A549 treated with AZD2906 at 1 μM for 4 hours (cell line): ENCODE results near the gene ANKRD31. TPM values are rescaled to one million over a fixed set of nuclear protein-coding genes. Genes with fewer than 3 reads are reported as not detected.

Experiments used
- total RNA-seq: library from RNA; stranded (reverse); fragments of 200-300 nt; extraction: Qiagen RNA extraction; gene quantifications from 5 replicates; pipeline ENCODE4 v1.2.3, GENCODE V29; 2022

ANKRD31 gene, protein sequence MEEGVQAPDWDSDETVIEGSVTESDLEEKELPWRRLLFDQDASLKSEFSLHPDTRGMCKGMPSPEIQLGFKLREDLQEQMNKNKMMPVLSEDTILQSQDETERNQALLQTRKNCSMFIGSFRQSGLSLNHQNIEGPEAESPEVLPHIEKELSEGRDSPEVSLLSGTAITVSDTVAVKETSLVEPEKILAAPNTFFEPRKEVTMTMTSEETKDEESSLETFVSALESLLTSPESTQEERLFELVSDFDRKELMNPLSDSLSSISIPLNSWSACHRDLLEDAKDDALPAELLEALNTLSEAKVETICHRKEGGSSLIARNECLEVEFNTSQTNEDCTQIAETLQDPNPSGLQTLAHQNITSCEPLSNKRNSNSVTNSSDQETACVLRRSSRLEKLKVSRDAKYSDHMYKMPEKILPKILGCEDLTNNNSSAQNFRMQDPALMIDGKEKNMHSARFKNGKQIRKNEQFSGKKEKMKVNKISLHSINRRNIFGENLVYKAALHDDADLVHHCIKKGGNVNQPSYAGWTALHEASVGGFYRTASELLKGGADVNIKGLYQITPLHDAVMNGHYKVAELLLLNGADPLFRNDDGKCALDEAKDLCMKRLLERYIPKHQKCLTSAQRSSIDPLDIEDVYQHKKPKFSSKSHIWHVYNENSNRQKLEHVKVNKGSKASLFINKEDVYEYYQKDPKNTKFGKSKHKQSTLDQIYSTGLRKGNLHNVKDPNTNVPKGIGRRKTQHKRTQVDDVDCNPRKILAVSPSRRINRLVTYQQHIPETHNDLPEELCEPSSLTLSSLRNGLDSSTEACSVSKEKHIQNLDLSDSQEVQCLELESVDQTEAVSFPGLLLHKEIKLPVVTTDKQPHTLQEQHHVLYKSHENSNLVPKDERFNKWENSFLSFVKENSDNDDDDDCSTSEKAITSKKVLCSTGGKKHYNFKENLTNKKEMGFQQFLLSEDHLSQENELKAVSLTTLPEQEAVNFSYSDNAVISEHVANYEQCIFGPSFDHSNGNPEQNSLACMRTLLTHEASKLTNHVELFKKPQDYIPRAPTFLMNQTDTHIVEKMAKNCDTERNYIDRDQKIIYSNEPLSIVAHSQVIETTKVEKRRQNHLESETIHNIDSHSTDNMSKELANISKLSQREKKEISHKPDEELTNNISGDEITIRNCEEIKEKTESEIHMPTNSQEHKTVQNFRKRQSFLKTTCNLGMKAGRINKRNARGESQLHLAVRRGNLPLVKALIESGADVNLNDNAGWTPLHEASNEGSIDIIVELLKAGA (N-terminal part only)
- 0.03 to 0.07 TPM (median 0.06 TPM) in 5 replicates for total RNA-seq

DNA sequence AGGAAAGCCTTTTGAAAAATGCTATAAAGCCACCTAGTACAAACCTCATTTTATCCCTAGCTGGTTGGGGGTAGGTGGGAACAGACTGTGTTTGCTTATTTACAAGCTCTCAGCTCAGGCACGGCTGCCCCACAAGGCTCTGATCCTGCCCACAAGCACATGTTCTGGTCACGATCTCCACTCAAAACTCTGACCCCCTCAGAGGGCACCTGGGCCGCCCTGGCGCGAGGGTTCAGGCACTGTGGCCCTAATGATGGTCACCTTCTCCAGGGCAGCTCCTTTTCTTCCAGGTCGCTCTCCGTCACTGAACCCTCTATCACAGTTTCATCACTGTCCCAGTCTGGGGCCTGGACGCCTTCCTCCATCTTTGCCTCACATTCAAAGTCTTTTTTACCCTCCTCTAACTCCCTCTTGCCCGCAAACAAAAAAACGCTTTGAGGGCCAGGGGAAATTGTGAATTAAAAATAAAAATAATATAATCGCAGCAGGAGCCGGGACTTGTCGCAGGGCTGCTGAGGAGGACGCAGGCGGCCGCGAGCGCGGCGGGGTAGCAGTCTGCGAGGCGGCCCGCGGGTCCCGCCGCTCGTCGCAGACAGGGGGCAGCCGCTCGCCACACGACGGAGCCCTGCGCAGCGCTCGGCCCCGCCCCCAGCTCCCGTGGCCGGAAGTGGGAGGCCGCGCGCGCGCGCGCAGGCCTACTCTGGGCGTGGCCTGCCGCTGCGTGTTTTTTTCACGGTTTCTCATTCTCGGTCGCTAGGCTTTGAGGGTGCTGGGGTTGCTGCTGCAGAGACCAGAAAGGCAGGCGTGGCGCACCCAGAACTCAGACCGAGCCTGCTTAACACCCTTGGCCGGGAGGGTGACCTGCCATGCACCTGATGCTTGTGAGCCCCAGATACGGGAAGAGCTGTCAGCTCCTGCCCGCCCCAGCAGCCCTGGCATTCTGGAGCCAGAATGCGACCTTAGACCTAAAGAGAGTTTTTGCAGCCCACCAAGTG lies at the start of gene ANKRD31:
ANKRD31 (minus strand) TSS at position 557 of the 995 bp plus-strand sequence; CDS start at position 365, 192 bp downstream.

DNA sequence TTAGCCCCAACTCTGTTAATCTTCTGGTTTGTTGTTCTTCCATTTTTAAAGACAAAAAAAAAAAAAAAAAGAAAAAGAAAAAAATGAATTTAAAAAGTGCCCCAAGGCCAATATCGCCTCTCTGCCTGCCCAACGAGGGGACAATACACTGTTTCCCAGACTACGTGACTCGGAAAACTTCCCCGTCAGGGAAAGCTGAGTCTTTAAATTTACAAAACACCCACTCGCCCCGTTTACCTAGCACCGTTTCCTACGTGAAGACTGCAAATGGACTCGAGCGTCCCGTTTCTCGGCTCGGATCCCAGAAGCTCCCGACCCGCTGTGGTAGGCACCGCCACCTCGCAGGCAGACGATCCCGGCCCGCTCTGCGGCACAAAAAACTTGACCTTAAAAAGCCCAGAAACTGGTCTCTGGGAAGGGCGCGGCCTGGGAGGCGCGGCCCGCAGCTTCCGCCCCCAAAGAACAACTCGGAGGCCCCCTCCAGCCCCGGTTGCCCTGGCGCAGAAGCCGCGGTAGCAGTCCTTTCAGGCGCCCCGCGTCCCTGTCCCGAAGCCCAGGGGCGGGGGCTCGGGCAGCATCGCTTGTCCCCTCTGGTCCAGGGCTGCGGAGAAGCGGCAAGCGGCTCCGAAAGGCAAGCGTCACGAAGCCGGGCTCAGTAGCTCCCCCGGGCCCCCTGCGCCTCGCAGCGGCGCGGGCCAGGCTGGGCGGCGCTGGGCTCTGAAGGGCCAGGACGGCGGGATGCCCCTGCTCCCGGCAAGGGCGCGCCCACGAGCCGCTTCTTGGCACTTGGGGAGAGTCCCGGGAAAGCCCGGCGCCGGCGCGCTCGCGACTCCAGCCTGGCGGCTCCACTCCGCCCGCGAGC lies 184.3 kb downstream of the ANKRD31 start, which contains the start of gene GCNT4:
GCNT4 (minus strand) TSS at position 367 of the 862 bp plus-strand sequence. CDS start 22,521 bp downstream, outside the sequence.

Other genes starting within 250 kb of the ANKRD31 start
- 0.22 to 0.31 TPM (median 0.29 TPM) in 5 replicates for gene GCNT4, start 184.3 kb downstream of the ANKRD31 start, total RNA-seq
- 20.6 to 26.9 TPM (median 21.8 TPM) in 5 replicates for gene HMGCR, start 100.3 kb upstream of the ANKRD31 start, total RNA-seq